Measurements from ENCODE around the gene ABL1.

DNA sequence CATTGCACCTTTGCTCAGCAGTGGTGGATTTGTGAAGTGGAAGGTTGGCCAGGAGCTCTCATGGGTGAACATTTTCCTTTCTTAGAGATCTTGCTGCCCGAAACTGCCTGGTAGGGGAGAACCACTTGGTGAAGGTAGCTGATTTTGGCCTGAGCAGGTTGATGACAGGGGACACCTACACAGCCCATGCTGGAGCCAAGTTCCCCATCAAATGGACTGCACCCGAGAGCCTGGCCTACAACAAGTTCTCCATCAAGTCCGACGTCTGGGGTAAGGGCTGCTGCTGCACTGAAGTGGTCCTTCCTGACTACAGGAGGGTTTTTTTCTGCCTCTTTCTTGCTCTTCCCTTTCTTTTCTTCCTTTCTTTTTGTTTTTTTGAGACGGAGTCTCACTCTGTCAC lies 39.7 kb downstream of the ABL1 start:
- TF ChIP-seq POLR2A (IDR thresholded peaks at IDR 0.05; ENCODE audit: low read length) (no peak), GATA1 (IDR thresholded peaks at IDR 0.05; ENCODE audit: low read depth, low read length) (no peak)

Measured in erythroblast (primary cell).